Body of pancreas (tissue), 4 donors: ENCODE results near the gene GABRB2. TPM values are rescaled to one million over a fixed set of nuclear protein-coding genes. Genes with fewer than 3 reads are reported as not detected.

Experiments
- ATAC-seq: fragments of 150-250 bp; one replicate; pipeline ENCODE4 v1.9.1; 2016
- DNase-seq, 4 donors: peaks; one replicate each; pipeline ENCODE4 v3.0.0-alpha.2; 2019
- H3K27ac ChIP-seq, 4 donors: fragments of 200-600 bp; sonication (generic); 1 replicate in 3 of 4; 2 replicates in 1 of 4; pipeline versions ENCODE4 v1.5.1 to v1.6.1; 2016 to 2019; ENCODE audit warnings: mild to moderate bottlenecking in 1 of 4, mixed read lengths in 1 of 4, moderate library complexity in 1 of 4
- H3K27me3 ChIP-seq, 2 donors: fragments of 200-600 bp; sonication (generic); one replicate each; pipeline ENCODE4 v1.6.0; 2016; ENCODE audit warnings: mild to moderate bottlenecking in 1 of 2
- H3K36me3 ChIP-seq, 2 donors: fragments of 200-600 bp; sonication (generic); replicated peaks in 1 of 2; 2 replicates each; pipeline ENCODE4 v1.5.1; 2016; ENCODE audit warnings: low read depth in 2 of 2; ENCODE audit not compliant: insufficient read depth in 1 of 2
- H3K4me1 ChIP-seq: fragments of 200-600 bp; sonication (generic); one replicate; pipeline ENCODE4 v1.6.0; 2016
- H3K4me3 ChIP-seq, 2 donors: fragments of 200-600 bp; sonication (generic); 1 replicate in 1 of 2; 2 replicates in 1 of 2; pipeline ENCODE4 v1.5.1; 2016 to 2019
- H3K9me3 ChIP-seq, 3 donors: fragments of 200-600 bp; sonication (generic); 1 replicate in 2 of 3; 2 replicates in 1 of 3; pipeline ENCODE4 v1.5.1; 2016
- CTCF ChIP-seq, 7 experiments: fragments of 450-650 bp in 4 of 7; fragments of 200-600 bp in 3 of 7; sonication (generic) in 3 of 7; IDR thresholded peaks; one replicate each; pipeline ENCODE4 v1.5.1; 2016 to 2019; ENCODE audit warnings: antibody characterized with exemption in 7 of 7
- POLR2A ChIP-seq, 3 donors: fragments of 450-650 bp; IDR thresholded peaks; one replicate each; pipeline ENCODE4 v1.6.1; 2016; ENCODE audit warnings: antibody characterized with exemption in 3 of 3, mild to moderate bottlenecking in 2 of 3
- WGBS, 2 donors: methylation state at CpG; one replicate each; pipeline ENCODE4 v1.1.5; 2017; 5-methylcytosine and 5-hydroxymethylcytosine counted together
- intact Hi-C: fragments of 100-400 bp; cut with DNase I; formaldehyde crosslinking; loops from one replicate; pipeline ENCODE4 v1.15.1; 2023
- total RNA-seq, 2 donors: library from RNA; depleted of rRNA; stranded (reverse); fragments of >200 nt; gene quantifications; one replicate each; pipeline ENCODE4 v1.1.0, GENCODE V29; 2016

GABRB2 gene
- total RNA-seq, 2 donors from 2014 or later = under 0.01 TPM; not detected in 1

GRCh38 chr5:161372682-161373344 is 173.7 kb downstream of the GABRB2 start:
- no peaks in the 10 kb centered on the region for H3K36me3 ChIP-seq
- TF ChIP-seq CTCF (IDR thresholded peaks at IDR 0.05) (no peak), POLR2A (IDR thresholded peaks at IDR 0.05) (no peak)

GRCh38 chr5:161369022-161369421 is 177.5 kb downstream of the GABRB2 start:
- no peak overlapping the region for H3K27ac ChIP-seq
- 26 to 29% methylated on average over 3 of the region's 3 CpGs for WGBS, 2 donors
- no peaks in the 10 kb centered on the region for H3K4me1 ChIP-seq
- no peaks in the 10 kb centered on the region for H3K27me3 ChIP-seq
- no peaks in the 10 kb centered on the region for H3K9me3 ChIP-seq
- DNase-seq (no peak), ATAC-seq (no peak)
- TF ChIP-seq CTCF (IDR thresholded peaks at IDR 0.05) = no peak
- no peak for TF ChIP-seq POLR2A (IDR thresholded peaks at IDR 0.05)
- intact Hi-C loops = no loop called here
- H3K36me3 ChIP-seq = no peaks in the 10 kb centered on the region
- H3K4me3 ChIP-seq = no peak overlapping the region

More at GRCh38 chr5:161372682-161373344, 173.7 kb downstream of the GABRB2 start:
- 52 to 72% methylated on average over 2 of the region's 2 CpGs for WGBS, 2 donors
- Histone ChIP-seq H3K27ac (no peak overlapping the region), H3K27me3 (no peaks in the 10 kb centered on the region), H3K4me3 (no peak overlapping the region), H3K4me1 (no peaks in the 10 kb centered on the region), H3K9me3 (no peaks in the 10 kb centered on the region)
- intact Hi-C loops = no loop called here
- ATAC-seq = no peak
- DNase-seq = no peak

- WGBS, 2 donors = 61 to 75% methylated on average over 2 of the region's 2 CpGs
- no peak overlapping the region for H3K27ac ChIP-seq
- no peaks in the 10 kb centered on the region for H3K36me3 ChIP-seq
- no peaks in the 10 kb centered on the region for H3K4me1 ChIP-seq
- TF ChIP-seq POLR2A (IDR thresholded peaks at IDR 0.05) (no peak), CTCF (IDR thresholded peaks at IDR 0.05) (no peak)
- no peak overlapping the region for H3K4me3 ChIP-seq
- no peaks in the 10 kb centered on the region for H3K27me3 ChIP-seq
- H3K9me3 ChIP-seq = no peaks in the 10 kb centered on the region
- DNase-seq (no peak), ATAC-seq (no peak)
- intact Hi-C loops = no loop called here
Observed at GRCh38 chr5:161358446-161358845, 188.1 kb downstream of the GABRB2 start.

- DNase-seq (no peak), ATAC-seq (no peak)
- Histone ChIP-seq H3K27ac (no peak overlapping the region), H3K4me1 (no peaks in the 10 kb centered on the region), H3K36me3 (no peaks in the 10 kb centered on the region), H3K4me3 (no peak overlapping the region), H3K27me3 (no peaks in the 10 kb centered on the region), H3K9me3 (no peaks in the 10 kb centered on the region)
- WGBS, 2 donors = 80 to 82% methylated on average over 2 of the region's 2 CpGs
- TF ChIP-seq CTCF (IDR thresholded peaks at IDR 0.05) = no peak
- no peak for TF ChIP-seq POLR2A (IDR thresholded peaks at IDR 0.05)
- intact Hi-C loops = no loop called here
Observed at GRCh38 chr5:161344234-161344633, 202.3 kb downstream of the GABRB2 start.

GRCh38 chr5:161342886-161343285 is 203.6 kb downstream of the GABRB2 start:
- TF ChIP-seq POLR2A (IDR thresholded peaks at IDR 0.05) = no peak
- WGBS, 2 donors = 73 to 79% methylated on average over 5 of the region's 5 CpGs
- intact Hi-C loops = no loop called here
- no peaks in the 10 kb centered on the region for H3K36me3 ChIP-seq
- H3K27ac ChIP-seq = no peak overlapping the region
- DNase-seq (no peak), ATAC-seq (no peak)
- H3K4me1 ChIP-seq = no peaks in the 10 kb centered on the region
- no peak overlapping the region for H3K4me3 ChIP-seq
- H3K9me3 ChIP-seq = no peaks in the 10 kb centered on the region
- no peaks in the 10 kb centered on the region for H3K27me3 ChIP-seq
